HEK293 (cell line): Measurements from ENCODE around the gene LY6G5B.

Experiments
- ATF2 ChIP-seq: fragments of 450-650 bp; formaldehyde crosslinking; IDR thresholded peaks from 2 replicates; pipeline ENCODE4 v1.5.1; 2016; ENCODE audit warnings: missing biosample characterization, missing genetic modification characterization, low read depth
- CTCF ChIP-seq: fragments of 450-650 bp; formaldehyde crosslinking; IDR thresholded peaks from 2 replicates; pipeline ENCODE4 v1.5.1; 2016; ENCODE audit warnings: missing biosample characterization, missing genetic modification characterization
- PRDM4 ChIP-seq: fragments of 450-650 bp; formaldehyde crosslinking; IDR thresholded peaks from 2 replicates; pipeline ENCODE4 v1.5.1; 2017; ENCODE audit warnings: missing biosample characterization, missing genetic modification characterization
- ZBTB49 ChIP-seq: fragments of 450-650 bp; formaldehyde crosslinking; IDR thresholded peaks from 2 replicates; pipeline ENCODE4 v1.5.1; 2016; ENCODE audit warnings: missing biosample characterization, missing genetic modification characterization, low read depth
- ZNF121 ChIP-seq: fragments of 450-650 bp; formaldehyde crosslinking; IDR thresholded peaks from 2 replicates; pipeline ENCODE4 v1.5.1; 2016; ENCODE audit warnings: missing biosample characterization, missing genetic modification characterization
- ZNF24 ChIP-seq: fragments of 450-650 bp; formaldehyde crosslinking; IDR thresholded peaks from 2 replicates; pipeline ENCODE4 v1.5.1; 2016; ENCODE audit warnings: missing biosample characterization, missing genetic modification characterization
- ZNF311 ChIP-seq: fragments of 450-650 bp; formaldehyde crosslinking; IDR thresholded peaks from 2 replicates; pipeline ENCODE4 v1.5.1; 2017; ENCODE audit warnings: missing biosample characterization, missing genetic modification characterization, borderline replicate concordance
- ZNF510 ChIP-seq: fragments of 450-650 bp; formaldehyde crosslinking; IDR thresholded peaks from 2 replicates; pipeline ENCODE4 v1.5.1; 2018; ENCODE audit warnings: mild to moderate bottlenecking, missing genetic modification characterization, missing biosample characterization; ENCODE audit not compliant: insufficient replicate concordance
- ZNF610 ChIP-seq: fragments of 450-650 bp; formaldehyde crosslinking; IDR thresholded peaks from 2 replicates; pipeline ENCODE4 v1.5.1; 2016; ENCODE audit warnings: missing biosample characterization, missing genetic modification characterization, borderline replicate concordance
- ZSCAN4 ChIP-seq: fragments of 450-650 bp; formaldehyde crosslinking; IDR thresholded peaks from 2 replicates; pipeline ENCODE4 v1.5.1; 2017; ENCODE audit warnings: missing biosample characterization, missing genetic modification characterization
- TF ChIP-seq, protein P1 (sequence below): fragments of 450-650 bp; IDR thresholded peaks from 2 replicates; pipeline ENCODE4 v1.5.1; 2018; ENCODE audit warnings: missing biosample characterization, missing genetic modification characterization
- TF ChIP-seq, protein P2 (sequence below): fragments of 450-650 bp; formaldehyde crosslinking; conservative IDR thresholded peaks from 2 replicates; pipeline ENCODE4 v1.5.1; 2016; ENCODE audit warnings: low read depth, missing biosample characterization, missing genetic modification characterization
- TF ChIP-seq, protein P3 (sequence below): fragments of 450-650 bp; formaldehyde crosslinking; IDR thresholded peaks from 2 replicates; pipeline ENCODE4 v1.5.1; 2016; ENCODE audit warnings: missing biosample characterization, missing genetic modification characterization
- TF ChIP-seq, protein P4 (sequence below): fragments of 450-650 bp; formaldehyde crosslinking; IDR thresholded peaks from 2 replicates; pipeline ENCODE4 v1.5.0; 2017; ENCODE audit warnings: missing biosample characterization, missing genetic modification characterization, borderline replicate concordance

GRCh38 chr6:31691564-31692108 is 21.9 kb downstream of the LY6G5B start:
- TF ChIP-seq, protein P1, sequence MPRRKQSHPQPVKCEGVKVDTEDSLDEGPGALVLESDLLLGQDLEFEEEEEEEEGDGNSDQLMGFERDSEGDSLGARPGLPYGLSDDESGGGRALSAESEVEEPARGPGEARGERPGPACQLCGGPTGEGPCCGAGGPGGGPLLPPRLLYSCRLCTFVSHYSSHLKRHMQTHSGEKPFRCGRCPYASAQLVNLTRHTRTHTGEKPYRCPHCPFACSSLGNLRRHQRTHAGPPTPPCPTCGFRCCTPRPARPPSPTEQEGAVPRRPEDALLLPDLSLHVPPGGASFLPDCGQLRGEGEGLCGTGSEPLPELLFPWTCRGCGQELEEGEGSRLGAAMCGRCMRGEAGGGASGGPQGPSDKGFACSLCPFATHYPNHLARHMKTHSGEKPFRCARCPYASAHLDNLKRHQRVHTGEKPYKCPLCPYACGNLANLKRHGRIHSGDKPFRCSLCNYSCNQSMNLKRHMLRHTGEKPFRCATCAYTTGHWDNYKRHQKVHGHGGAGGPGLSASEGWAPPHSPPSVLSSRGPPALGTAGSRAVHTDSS (tag by site-specific recombination) = no peak
- TF ChIP-seq ZBTB49 (tag by site-specific recombination) = no peak
- no peak for TF ChIP-seq ZNF510 (tag by site-specific recombination)
- TF ChIP-seq PRDM4 (tag by site-specific recombination) = no peak
- no peak for TF ChIP-seq ATF2
- TF ChIP-seq ZNF610 = no peak
- TF ChIP-seq, protein P2, sequence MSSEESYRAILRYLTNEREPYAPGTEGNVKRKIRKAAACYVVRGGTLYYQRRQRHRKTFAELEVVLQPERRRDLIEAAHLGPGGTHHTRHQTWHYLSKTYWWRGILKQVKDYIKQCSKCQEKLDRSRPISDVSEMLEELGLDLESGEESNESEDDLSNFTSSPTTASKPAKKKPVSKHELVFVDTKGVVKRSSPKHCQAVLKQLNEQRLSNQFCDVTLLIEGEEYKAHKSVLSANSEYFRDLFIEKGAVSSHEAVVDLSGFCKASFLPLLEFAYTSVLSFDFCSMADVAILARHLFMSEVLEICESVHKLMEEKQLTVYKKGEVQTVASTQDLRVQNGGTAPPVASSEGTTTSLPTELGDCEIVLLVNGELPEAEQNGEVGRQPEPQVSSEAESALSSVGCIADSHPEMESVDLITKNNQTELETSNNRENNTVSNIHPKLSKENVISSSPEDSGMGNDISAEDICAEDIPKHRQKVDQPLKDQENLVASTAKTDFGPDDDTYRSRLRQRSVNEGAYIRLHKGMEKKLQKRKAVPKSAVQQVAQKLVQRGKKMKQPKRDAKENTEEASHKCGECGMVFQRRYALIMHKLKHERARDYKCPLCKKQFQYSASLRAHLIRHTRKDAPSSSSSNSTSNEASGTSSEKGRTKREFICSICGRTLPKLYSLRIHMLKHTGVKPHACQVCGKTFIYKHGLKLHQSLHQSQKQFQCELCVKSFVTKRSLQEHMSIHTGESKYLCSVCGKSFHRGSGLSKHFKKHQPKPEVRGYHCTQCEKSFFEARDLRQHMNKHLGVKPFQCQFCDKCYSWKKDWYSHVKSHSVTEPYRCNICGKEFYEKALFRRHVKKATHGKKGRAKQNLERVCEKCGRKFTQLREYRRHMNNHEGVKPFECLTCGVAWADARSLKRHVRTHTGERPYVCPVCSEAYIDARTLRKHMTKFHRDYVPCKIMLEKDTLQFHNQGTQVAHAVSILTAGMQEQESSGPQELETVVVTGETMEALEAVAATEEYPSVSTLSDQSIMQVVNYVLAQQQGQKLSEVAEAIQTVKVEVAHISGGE (tag by site-specific recombination) = no peak
- TF ChIP-seq, protein P3, sequence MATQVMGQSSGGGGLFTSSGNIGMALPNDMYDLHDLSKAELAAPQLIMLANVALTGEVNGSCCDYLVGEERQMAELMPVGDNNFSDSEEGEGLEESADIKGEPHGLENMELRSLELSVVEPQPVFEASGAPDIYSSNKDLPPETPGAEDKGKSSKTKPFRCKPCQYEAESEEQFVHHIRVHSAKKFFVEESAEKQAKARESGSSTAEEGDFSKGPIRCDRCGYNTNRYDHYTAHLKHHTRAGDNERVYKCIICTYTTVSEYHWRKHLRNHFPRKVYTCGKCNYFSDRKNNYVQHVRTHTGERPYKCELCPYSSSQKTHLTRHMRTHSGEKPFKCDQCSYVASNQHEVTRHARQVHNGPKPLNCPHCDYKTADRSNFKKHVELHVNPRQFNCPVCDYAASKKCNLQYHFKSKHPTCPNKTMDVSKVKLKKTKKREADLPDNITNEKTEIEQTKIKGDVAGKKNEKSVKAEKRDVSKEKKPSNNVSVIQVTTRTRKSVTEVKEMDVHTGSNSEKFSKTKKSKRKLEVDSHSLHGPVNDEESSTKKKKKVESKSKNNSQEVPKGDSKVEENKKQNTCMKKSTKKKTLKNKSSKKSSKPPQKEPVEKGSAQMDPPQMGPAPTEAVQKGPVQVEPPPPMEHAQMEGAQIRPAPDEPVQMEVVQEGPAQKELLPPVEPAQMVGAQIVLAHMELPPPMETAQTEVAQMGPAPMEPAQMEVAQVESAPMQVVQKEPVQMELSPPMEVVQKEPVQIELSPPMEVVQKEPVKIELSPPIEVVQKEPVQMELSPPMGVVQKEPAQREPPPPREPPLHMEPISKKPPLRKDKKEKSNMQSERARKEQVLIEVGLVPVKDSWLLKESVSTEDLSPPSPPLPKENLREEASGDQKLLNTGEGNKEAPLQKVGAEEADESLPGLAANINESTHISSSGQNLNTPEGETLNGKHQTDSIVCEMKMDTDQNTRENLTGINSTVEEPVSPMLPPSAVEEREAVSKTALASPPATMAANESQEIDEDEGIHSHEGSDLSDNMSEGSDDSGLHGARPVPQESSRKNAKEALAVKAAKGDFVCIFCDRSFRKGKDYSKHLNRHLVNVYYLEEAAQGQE (tag by site-specific recombination) = no peak
- TF ChIP-seq ZSCAN4 = no peak
- TF ChIP-seq, protein P4, sequence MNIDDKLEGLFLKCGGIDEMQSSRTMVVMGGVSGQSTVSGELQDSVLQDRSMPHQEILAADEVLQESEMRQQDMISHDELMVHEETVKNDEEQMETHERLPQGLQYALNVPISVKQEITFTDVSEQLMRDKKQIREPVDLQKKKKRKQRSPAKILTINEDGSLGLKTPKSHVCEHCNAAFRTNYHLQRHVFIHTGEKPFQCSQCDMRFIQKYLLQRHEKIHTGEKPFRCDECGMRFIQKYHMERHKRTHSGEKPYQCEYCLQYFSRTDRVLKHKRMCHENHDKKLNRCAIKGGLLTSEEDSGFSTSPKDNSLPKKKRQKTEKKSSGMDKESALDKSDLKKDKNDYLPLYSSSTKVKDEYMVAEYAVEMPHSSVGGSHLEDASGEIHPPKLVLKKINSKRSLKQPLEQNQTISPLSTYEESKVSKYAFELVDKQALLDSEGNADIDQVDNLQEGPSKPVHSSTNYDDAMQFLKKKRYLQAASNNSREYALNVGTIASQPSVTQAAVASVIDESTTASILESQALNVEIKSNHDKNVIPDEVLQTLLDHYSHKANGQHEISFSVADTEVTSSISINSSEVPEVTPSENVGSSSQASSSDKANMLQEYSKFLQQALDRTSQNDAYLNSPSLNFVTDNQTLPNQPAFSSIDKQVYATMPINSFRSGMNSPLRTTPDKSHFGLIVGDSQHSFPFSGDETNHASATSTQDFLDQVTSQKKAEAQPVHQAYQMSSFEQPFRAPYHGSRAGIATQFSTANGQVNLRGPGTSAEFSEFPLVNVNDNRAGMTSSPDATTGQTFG (tag by site-specific recombination) = no peak
- TF ChIP-seq ZNF24 (tag by site-specific recombination) = no peak
- TF ChIP-seq CTCF = no peak
- TF ChIP-seq ZNF311 (tag by site-specific recombination) = no peak
- TF ChIP-seq ZNF121 (tag by site-specific recombination) = no peak
